GM19468 (cell line): Measurements from ENCODE around the gene GATC.

ENCODE experiments used
- ATAC-seq: cut with Tn5 transposase; IDR thresholded peaks from one replicate; pipeline ENCODE4 v1.9.1; 2021; ENCODE audit warnings: mild to moderate bottlenecking, moderate library complexity, moderate number of reproducible peaks; ENCODE audit not compliant: unreplicated experiment; ENCODE audit errors: extremely low read depth

The GATC gene

DNA sequence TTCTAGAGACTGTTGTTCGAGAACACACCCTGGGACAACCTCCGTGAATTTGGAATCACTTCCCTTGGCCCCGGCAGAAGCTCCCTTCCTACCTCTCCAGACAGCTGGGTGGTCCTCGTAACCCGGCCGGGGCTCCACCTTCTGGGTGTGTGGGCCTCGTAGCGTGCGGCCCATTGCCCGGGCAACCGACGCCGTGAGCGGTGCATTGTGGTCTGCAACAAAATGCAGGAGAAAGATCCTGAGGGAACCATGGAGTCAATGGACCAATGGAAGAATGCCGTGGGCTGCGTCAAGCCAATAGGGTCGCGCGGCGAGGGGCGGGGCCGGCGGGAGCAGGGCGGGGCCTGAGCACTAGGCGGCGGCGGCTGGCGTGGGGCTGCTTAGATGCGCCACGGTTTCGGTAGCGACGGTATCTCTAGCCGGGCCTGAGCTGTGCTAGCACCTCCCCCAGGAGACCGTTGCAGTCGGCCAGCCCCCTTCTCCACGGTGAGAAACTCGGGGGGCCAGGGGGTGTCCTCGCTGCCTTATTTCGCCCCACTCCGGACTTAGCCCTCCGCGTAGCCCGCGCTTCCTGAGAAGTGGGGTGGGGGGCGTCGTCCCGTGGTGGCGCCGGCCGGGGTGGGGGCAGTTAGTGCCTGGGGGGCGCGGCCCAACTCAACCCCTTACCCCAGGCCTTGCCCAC, 49.6 kb downstream of the GATC start, which contains the start of gene DYNLL1:
Gene DYNLL1 (plus strand): TSS at position 383 of the 682 bp plus-strand sequence. CDS start 309 bp downstream, outside the sequence.
- ATAC-seq: peak; percentile 83

DNA sequence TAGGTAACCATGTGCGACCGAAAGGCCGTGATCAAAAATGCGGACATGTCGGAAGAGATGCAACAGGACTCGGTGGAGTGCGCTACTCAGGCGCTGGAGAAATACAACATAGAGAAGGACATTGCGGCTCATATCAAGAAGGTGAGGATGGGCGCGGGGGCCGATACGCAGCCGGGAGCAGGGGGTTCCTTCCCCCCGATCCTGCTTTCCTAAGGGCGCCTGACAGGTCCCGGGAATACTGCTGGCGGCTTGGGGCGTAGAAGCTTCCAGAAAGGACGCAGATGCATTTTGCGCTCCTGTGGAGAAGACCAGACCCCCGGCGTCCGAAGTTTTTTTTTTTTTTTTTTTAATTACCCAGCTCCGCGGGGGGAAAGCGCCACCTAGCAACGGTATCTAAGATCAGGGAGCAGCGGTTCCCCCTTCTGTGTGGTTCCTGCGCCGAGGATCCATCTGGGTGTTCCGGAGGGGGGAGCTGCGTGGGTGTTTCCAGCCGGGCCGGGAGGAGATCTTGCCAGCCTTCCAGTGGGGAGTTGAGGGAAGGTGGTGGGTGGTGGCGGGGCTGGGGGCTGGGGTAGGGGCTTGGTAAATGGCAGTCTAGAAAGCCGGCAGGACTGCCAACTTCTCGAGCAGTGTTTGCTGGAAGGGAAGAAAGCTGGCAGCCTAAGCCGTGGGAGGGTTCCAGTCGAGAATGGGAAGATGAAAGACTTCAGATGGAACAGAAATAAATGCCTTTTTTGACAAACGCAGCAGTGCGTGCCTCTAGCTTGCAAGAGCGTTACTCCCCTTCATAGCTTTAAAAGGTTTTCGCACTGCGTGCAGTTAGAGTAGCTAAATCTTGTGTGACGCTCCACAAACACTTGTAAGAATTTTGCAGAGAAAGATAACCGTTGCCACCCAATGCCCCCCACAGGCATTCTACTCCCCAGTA, 50.4 kb downstream of the GATC start:
- no peak for ATAC-seq

DNA sequence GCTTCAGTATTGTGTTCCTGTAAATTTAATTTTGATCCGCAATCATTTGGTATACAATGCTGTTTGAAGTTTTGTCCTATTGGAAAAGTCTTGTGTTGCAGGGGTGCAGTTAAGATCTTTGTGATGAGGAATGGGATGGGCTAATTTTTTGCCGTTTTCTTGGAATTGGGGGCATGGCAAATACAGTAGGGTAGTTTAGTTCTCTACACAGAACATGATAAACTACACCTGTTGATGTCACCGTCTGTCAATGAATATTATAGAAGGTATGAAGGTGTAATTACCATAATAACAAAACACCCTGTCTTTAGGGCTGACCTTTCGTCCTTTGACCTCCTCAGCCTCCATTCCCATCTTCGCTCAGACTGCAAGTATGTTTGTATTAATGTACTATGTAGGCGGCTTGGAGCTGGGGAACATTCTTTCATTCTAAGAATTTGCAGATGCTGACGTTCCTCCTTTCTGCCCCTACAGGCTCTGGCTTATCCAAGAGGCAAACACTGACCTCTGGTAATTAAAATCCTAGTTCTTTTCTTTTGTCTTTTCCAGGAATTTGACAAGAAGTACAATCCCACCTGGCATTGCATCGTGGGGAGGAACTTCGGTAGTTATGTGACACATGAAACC, 51.4 kb downstream of the GATC start:
- ATAC-seq: no peak

DNA sequence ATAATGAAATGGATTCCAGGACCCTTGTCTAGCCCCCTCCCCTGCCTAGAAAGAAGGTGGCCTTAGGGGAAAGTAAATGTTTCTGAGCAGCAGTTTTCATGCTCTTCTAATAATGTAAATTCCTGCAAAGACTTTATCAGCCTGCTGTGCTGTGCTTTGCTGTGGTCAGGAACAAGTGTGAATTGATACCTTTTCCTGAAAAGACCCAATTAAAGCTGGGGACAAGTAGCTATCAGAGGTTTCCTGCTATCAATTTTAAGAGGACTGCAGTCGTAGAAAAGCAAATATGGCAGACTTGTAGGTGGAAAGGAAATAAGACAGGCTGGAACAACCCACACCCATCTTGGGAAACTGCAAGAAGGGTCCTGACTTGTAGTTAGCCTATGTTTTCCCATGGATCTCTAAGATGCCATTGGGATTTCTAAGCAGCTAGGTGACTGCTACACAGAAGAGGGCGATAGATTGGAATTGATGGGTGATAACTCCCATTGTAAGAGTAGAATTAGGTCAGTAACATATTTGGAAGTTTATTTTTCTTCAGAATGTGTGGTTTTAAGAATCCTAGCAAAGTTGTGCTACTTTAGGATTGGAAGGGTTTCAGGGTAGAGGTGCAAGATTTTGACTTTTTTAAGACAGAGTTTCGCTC, 52.7 kb downstream of the GATC start:
- no peak for ATAC-seq

DNA sequence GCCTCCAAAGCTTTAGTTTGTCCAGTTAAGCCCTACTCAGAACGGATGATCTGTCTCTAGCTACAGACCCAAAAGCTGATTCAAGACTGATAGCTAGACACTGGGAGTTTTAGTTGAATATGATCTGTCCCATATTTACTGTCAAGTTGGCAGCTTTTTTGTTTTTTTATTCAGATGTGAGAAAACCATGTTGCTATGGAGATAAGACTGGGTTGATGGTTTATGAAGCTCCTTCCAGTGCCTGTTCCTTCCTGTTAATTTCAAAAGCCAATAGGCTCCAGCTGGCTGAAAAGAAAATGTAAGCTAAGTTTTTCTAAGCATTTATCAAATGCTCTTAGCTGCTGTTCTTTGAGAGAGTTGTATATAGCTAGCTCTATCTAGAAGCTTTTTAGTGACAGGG, 54.3 kb downstream of the GATC start:
- no peak for ATAC-seq

DNA sequence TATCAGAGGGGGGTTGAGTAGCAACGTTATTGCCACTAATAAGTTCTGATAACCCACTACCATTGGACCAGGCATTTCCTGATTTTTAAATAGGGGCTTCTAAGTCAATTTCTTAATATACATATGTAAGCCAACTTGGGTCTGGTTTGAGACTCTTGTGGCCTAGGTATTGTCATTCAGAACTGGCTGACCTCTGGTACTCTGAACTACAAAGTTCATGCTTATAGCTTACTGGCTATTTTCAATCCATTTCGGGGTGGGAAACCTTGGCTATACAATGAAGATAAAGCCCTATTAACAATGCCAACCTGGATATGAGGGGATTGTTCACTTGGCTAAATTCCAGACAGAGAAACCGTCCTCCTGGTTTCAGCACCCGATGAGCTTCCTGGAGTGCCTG, 58.3 kb downstream of the GATC start:
- ATAC-seq: no peak

DNA sequence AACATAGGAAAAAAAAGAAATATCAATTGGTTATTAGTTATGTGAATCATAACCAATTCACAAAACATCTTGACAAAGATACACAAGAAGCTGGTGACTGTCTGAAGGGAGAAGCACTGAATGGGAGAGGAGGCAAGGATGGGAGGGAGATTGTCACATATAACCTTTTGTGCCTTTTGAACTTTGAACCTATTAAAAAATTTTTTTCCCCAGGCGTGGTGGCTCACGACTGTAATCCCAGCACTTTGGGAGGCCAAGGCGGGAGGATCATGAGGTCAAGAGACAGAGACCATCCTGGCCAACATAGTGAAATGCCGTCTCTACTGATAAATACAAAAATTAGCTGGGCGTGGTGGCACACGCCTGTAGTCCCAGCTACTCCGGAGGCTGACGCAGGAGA, 62.3 kb downstream of the GATC start:
- no peak for ATAC-seq
